ENCODE results near the gene CRISPLD2.

The CRISPLD2 gene

GRCh38 chr16:84879569-84880487 is 60.0 kb downstream of the CRISPLD2 start:
- H3K4me3 ChIP-seq (ENCODE audit: low read length) = no peak overlapping the region
- no peak for TF ChIP-seq ZNF274 (IDR thresholded peaks at IDR 0.05; ENCODE audit: low read depth, low read length)

- no peak for TF ChIP-seq ZNF274 (IDR thresholded peaks at IDR 0.05; ENCODE audit: low read depth, low read length)
- no peak overlapping the region for H3K4me3 ChIP-seq (ENCODE audit: low read length)
Observed at GRCh38 chr16:84881702-84882521, 62.1 kb downstream of the CRISPLD2 start.

GRCh38 chr16:84883301-84883700 is 63.5 kb downstream of the CRISPLD2 start:
- no peak overlapping the region for H3K4me3 ChIP-seq (ENCODE audit: low read length)
- no peak for TF ChIP-seq ZNF274 (IDR thresholded peaks at IDR 0.05; ENCODE audit: low read depth, low read length)

- no peak for TF ChIP-seq ZNF274 (IDR thresholded peaks at IDR 0.05; ENCODE audit: low read depth, low read length)
- H3K4me3 ChIP-seq (ENCODE audit: low read length) = no peak overlapping the region
Observed at GRCh38 chr16:84884246-84884595, 64.4 kb downstream of the CRISPLD2 start.

- no peak overlapping the region for H3K4me3 ChIP-seq (ENCODE audit: low read length)
- no peak for TF ChIP-seq ZNF274 (IDR thresholded peaks at IDR 0.05; ENCODE audit: low read depth, low read length)
Observed at GRCh38 chr16:84884596-84885341, 65.0 kb downstream of the CRISPLD2 start.

- H3K4me3 ChIP-seq (ENCODE audit: low read length) = no peak overlapping the region
- TF ChIP-seq ZNF274 (IDR thresholded peaks at IDR 0.05; ENCODE audit: low read depth, low read length) = no peak
Observed at GRCh38 chr16:84885342-84885910, 65.6 kb downstream of the CRISPLD2 start.

- TF ChIP-seq ZNF274 (IDR thresholded peaks at IDR 0.05; ENCODE audit: low read depth, low read length) = no peak
Observed at GRCh38 chr16:84886497-84887090, 66.8 kb downstream of the CRISPLD2 start.

GRCh38 chr16:84887207-84887606 is 67.4 kb downstream of the CRISPLD2 start:
- H3K4me3 ChIP-seq (ENCODE audit: low read length) = no peak overlapping the region
- TF ChIP-seq ZNF274 (IDR thresholded peaks at IDR 0.05; ENCODE audit: low read depth, low read length) = no peak

More at GRCh38 chr16:84886497-84887090, 66.8 kb downstream of the CRISPLD2 start:
- no peak overlapping the region for H3K4me3 ChIP-seq (ENCODE audit: low read length)

GRCh38 chr16:84888450-84888849 is 68.7 kb downstream of the CRISPLD2 start:
- TF ChIP-seq ZNF274 (IDR thresholded peaks at IDR 0.05; ENCODE audit: low read depth, low read length) = no peak
- H3K4me3 ChIP-seq (ENCODE audit: low read length) = no peak overlapping the region

GRCh38 chr16:84889066-84889465 is 69.3 kb downstream of the CRISPLD2 start:
- no peak overlapping the region for H3K4me3 ChIP-seq (ENCODE audit: low read length)
- no peak for TF ChIP-seq ZNF274 (IDR thresholded peaks at IDR 0.05; ENCODE audit: low read depth, low read length)

GRCh38 chr16:84890427-84890826 is 70.6 kb downstream of the CRISPLD2 start:
- H3K4me3 ChIP-seq (ENCODE audit: low read length) = no peak overlapping the region
- no peak for TF ChIP-seq ZNF274 (IDR thresholded peaks at IDR 0.05; ENCODE audit: low read depth, low read length)

- no peak overlapping the region for H3K4me3 ChIP-seq (ENCODE audit: low read length)
- TF ChIP-seq ZNF274 (IDR thresholded peaks at IDR 0.05; ENCODE audit: low read depth, low read length) = no peak
Observed at GRCh38 chr16:84891149-84891795, 71.5 kb downstream of the CRISPLD2 start.

- no peak overlapping the region for H3K4me3 ChIP-seq (ENCODE audit: low read length)
Observed at GRCh38 chr16:84892097-84892496, 72.3 kb downstream of the CRISPLD2 start.

More at GRCh38 chr16:84892097-84892496, 72.3 kb downstream of the CRISPLD2 start:
- no peak for TF ChIP-seq ZNF274 (IDR thresholded peaks at IDR 0.05; ENCODE audit: low read depth, low read length)

All from GM08714 (cell line).